ENCODE measurements around the gene ZBTB8OS.

ZBTB8OS gene

DNA sequence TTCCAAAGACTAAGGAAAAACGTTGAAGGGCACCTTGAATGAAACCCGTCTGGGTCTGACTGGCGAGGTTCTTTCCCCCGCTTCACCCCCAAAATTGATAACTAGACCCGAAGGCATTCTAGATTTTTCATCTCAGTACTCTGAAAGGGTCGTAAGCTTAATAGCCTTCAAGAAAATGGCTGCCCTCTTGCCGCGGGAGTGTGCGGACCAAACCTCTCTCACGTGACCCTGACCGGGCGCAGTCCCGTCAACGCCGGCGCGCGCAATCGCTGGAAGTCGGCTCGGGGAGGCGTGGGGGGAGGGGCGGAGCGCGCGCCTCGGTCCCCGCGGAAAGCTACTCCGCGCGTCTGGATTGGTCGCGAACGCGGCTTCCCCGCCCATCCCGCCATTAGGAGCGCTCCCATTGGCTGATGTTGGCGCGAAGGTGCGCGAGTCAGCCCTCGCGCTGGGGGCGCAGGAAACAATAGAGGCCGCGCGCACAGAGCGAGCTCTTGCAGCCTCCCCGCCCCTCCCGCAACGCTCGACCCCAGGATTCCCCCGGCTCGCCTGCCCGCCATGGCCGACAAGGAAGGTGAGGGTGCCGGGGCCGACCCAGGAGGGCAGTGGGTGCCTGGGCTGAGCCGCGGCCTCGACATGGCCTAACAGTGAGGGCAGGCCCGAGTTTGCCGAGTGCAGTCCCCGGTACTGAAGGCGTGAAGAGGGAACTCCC is 556 bp upstream of the ZBTB8OS start, which contains the start of gene RBBP4 (continued):
- peak; percentile 45; the same call in 1 of the 2 replicates for TF ChIP-seq ZNF449 (tag by site-specific recombination; IDR thresholded peaks at IDR 0.05)
- no peak for TF ChIP-seq ZNF37A (tag by site-specific recombination; IDR thresholded peaks at IDR 0.05)
- TF ChIP-seq ZNF423 (tag by site-specific recombination; IDR thresholded peaks at IDR 0.05) = peak; percentile 79
- TF ChIP-seq ZNF394 (tag by site-specific recombination; IDR thresholded peaks at IDR 0.05; ENCODE audit: borderline replicate concordance) = peak; percentile 92
- TF ChIP-seq, protein P1, sequence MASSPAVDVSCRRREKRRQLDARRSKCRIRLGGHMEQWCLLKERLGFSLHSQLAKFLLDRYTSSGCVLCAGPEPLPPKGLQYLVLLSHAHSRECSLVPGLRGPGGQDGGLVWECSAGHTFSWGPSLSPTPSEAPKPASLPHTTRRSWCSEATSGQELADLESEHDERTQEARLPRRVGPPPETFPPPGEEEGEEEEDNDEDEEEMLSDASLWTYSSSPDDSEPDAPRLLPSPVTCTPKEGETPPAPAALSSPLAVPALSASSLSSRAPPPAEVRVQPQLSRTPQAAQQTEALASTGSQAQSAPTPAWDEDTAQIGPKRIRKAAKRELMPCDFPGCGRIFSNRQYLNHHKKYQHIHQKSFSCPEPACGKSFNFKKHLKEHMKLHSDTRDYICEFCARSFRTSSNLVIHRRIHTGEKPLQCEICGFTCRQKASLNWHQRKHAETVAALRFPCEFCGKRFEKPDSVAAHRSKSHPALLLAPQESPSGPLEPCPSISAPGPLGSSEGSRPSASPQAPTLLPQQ (tag by site-specific recombination; IDR thresholded peaks at IDR 0.05) = no peak; the same call in 1 of the 2 replicates
- no peak for TF ChIP-seq ZNF16 (tag by site-specific recombination; IDR thresholded peaks at IDR 0.05; ENCODE audit: low read depth)
- 0 out of 2 replicates have a peak, but pooled peaks have one; percentile 52 for TF ChIP-seq BCL11A (tag by site-specific recombination; IDR thresholded peaks at IDR 0.05; ENCODE audit: low read depth)
- 0 out of 2 replicates have a peak, but pooled peaks have one; percentile 37 for TF ChIP-seq ZNF785 (tag by site-specific recombination; IDR thresholded peaks at IDR 0.05)
- TF ChIP-seq KLF16 (tag by site-specific recombination; IDR thresholded peaks at IDR 0.05) = peak; percentile 58; the same call in 1 of the 2 replicates
- TF ChIP-seq TSHZ1 (tag by site-specific recombination; IDR thresholded peaks at IDR 0.05; ENCODE audit: borderline replicate concordance) = 0 out of 2 replicates have a peak, but pooled peaks have one; percentile 33
- peak; percentile 76; the same call in 1 of the 2 replicates for TF ChIP-seq HOXD13 (CRISPR knock-in tag; IDR thresholded peaks at IDR 0.05; ENCODE audit: borderline replicate concordance)
- TF ChIP-seq ZNF791 (tag by site-specific recombination; IDR thresholded peaks at IDR 0.05) = no peak
- peak; percentile 81 for TF ChIP-seq SP3 (tag by site-specific recombination; IDR thresholded peaks at IDR 0.05)
- TF ChIP-seq ZNF670 (tag by site-specific recombination; IDR thresholded peaks at IDR 0.05; ENCODE audit: low read depth) = no peak
- TF ChIP-seq, protein P2, sequence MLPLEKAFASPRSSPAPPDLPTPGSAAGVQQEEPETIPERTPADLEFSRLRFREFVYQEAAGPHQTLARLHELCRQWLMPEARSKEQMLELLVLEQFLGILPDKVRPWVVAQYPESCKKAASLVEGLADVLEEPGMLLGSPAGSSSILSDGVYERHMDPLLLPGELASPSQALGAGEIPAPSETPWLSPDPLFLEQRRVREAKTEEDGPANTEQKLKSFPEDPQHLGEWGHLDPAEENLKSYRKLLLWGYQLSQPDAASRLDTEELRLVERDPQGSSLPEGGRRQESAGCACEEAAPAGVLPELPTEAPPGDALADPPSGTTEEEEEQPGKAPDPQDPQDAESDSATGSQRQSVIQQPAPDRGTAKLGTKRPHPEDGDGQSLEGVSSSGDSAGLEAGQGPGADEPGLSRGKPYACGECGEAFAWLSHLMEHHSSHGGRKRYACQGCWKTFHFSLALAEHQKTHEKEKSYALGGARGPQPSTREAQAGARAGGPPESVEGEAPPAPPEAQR (tag by site-specific recombination; IDR thresholded peaks at IDR 0.05) = no peak
- TF ChIP-seq ZNF335 (tag by site-specific recombination; conservative IDR thresholded peaks at IDR 0.05) = peak; percentile 93
- TF ChIP-seq ZNF501 (tag by site-specific recombination; IDR thresholded peaks at IDR 0.05) = peak; percentile 83
- TF ChIP-seq WT1 (tag by site-specific recombination; IDR thresholded peaks at IDR 0.05) = peak; percentile 66
- TF ChIP-seq, protein P3, sequence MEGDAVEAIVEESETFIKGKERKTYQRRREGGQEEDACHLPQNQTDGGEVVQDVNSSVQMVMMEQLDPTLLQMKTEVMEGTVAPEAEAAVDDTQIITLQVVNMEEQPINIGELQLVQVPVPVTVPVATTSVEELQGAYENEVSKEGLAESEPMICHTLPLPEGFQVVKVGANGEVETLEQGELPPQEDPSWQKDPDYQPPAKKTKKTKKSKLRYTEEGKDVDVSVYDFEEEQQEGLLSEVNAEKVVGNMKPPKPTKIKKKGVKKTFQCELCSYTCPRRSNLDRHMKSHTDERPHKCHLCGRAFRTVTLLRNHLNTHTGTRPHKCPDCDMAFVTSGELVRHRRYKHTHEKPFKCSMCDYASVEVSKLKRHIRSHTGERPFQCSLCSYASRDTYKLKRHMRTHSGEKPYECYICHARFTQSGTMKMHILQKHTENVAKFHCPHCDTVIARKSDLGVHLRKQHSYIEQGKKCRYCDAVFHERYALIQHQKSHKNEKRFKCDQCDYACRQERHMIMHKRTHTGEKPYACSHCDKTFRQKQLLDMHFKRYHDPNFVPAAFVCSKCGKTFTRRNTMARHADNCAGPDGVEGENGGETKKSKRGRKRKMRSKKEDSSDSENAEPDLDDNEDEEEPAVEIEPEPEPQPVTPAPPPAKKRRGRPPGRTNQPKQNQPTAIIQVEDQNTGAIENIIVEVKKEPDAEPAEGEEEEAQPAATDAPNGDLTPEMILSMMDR (tag by site-specific recombination; IDR thresholded peaks at IDR 0.05) = peak; percentile 24; the same call in 1 of the 2 replicates
- peak; percentile 62; the same call in 1 of the 2 replicates for TF ChIP-seq KLF10 (tag by site-specific recombination; IDR thresholded peaks at IDR 0.05)
- 0 out of 2 replicates have a peak, but pooled peaks have one; percentile 12 for TF ChIP-seq ZNF792 (tag by site-specific recombination; IDR thresholded peaks at IDR 0.05)
- TF ChIP-seq ZNF660 (tag by site-specific recombination; IDR thresholded peaks at IDR 0.05) = peak; percentile 42; the same call in 1 of the 2 replicates
- TF ChIP-seq, protein P4, sequence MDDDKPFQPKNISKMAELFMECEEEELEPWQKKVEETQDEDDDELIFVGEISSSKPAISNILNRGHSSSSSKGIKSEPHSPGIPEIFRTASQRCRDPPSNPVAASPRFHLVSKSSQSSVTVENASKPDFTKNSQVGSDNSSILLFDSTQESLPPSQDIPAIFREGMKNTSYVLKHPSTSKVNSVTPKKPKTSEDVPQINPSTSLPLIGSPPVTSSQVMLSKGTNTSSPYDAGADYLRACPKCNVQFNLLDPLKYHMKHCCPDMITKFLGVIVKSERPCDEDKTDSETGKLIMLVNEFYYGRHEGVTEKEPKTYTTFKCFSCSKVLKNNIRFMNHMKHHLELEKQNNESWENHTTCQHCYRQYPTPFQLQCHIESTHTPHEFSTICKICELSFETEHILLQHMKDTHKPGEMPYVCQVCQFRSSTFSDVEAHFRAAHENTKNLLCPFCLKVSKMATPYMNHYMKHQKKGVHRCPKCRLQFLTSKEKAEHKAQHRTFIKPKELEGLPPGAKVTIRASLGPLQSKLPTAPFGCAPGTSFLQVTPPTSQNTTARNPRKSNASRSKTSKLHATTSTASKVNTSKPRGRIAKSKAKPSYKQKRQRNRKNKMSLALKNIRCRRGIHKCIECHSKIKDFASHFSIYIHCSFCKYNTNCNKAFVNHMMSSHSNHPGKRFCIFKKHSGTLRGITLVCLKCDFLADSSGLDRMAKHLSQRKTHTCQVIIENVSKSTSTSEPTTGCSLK (tag by site-specific recombination; IDR thresholded peaks at IDR 0.05) = no peak
- TF ChIP-seq ZNF610 (tag by site-specific recombination; IDR thresholded peaks at IDR 0.05; ENCODE audit: borderline replicate concordance) = 0 out of 2 replicates have a peak, but pooled peaks have one; percentile 19
- TF ChIP-seq ZNF221 (tag by site-specific recombination; IDR thresholded peaks at IDR 0.05; ENCODE audit: borderline replicate concordance) = no peak
- no peak; the same call in 1 of the 2 replicates for TF ChIP-seq BCL11B (tag by site-specific recombination; IDR thresholded peaks at IDR 0.05; ENCODE audit: low read depth)
- peak; percentile 80 for TF ChIP-seq ZFHX2 (tag by site-specific recombination; conservative IDR thresholded peaks at IDR 0.05)
